Omental fat pad (tissue), 4 donors: ENCODE results near the gene OTOF. TPM values are rescaled to one million over a fixed set of nuclear protein-coding genes. Genes with fewer than 3 reads are reported as not detected.

Experiments used
- ATAC-seq: fragments of 150-250 bp; one replicate; pipeline ENCODE4 v1.9.1; 2016; ENCODE audit warnings: mild to moderate bottlenecking, moderate library complexity; ENCODE audit not compliant: low FRiP score
- DNase-seq: peaks from one replicate; pipeline ENCODE4 v3.0.0-alpha.2; 2019; ENCODE audit warnings: low spot score
- total RNA-seq, 4 donors: library from RNA; depleted of rRNA; stranded (reverse); fragments of >200 nt; gene quantifications; one replicate each; pipeline ENCODE4 v1.1.0, GENCODE V29; 2016
- TF ChIP-seq, protein P1 (sequence below), 3 donors: fragments of 450-650 bp; IDR thresholded peaks; one replicate each; pipeline ENCODE4 v1.5.1; 2016 to 2017; ENCODE audit warnings: antibody characterized with exemption in 3 of 3, mild to moderate bottlenecking in 3 of 3, moderate library complexity in 2 of 3

Gene OTOF
- under 1 TPM in 1 of 4 donors, not detected in 3; 0.06 TPM for total RNA-seq

DNA sequence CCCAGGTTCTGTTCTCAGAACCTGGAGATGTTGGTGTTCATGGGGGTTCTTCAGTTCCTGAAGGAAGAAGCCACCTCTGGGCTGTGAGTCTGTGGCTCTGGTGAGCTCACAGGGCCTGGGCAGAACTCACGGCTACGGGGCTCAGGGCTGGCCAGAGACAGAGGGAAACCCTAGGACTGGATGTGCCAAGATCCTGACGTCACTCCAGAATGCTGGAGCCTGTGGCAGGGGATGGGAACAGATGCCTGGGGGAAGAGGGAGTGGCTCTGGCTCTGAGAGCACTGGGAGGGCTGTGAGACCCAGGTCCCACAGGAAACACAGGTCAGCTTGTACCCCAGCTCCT is at the start of gene OTOF:
Gene OTOF, minus strand, starts transcription at position 214 of the 343 bp plus-strand sequence.
- ATAC-seq: no peak
- TF ChIP-seq, protein P1, sequence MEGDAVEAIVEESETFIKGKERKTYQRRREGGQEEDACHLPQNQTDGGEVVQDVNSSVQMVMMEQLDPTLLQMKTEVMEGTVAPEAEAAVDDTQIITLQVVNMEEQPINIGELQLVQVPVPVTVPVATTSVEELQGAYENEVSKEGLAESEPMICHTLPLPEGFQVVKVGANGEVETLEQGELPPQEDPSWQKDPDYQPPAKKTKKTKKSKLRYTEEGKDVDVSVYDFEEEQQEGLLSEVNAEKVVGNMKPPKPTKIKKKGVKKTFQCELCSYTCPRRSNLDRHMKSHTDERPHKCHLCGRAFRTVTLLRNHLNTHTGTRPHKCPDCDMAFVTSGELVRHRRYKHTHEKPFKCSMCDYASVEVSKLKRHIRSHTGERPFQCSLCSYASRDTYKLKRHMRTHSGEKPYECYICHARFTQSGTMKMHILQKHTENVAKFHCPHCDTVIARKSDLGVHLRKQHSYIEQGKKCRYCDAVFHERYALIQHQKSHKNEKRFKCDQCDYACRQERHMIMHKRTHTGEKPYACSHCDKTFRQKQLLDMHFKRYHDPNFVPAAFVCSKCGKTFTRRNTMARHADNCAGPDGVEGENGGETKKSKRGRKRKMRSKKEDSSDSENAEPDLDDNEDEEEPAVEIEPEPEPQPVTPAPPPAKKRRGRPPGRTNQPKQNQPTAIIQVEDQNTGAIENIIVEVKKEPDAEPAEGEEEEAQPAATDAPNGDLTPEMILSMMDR (IDR thresholded peaks at IDR 0.05): no peak

DNA sequence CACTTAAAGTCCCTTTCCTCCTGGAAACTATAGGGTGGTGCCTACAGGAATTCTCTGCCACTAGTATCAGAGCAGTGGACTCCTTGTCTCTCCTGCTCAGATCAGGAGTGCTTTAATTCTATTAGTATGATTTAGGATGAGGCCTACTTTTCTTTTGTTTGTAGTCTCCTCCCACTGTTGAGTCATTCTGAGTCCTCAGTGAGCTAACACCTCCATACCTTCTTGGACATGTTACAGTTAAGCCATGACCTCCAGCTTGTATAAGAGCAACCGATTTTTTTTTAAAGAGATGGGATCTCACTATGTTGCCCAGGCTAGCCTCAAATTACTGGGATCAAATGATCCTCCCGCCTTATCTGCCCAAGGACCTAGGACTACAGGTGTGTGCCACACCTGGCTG is 48.7 kb upstream of the OTOF start:
- TF ChIP-seq, protein P1 (IDR thresholded peaks at IDR 0.05): no peak
- ATAC-seq (no peak), DNase-seq (no peak)

More for the DNA sequence above, at the start of gene OTOF:
- no peak for DNase-seq

DNA sequence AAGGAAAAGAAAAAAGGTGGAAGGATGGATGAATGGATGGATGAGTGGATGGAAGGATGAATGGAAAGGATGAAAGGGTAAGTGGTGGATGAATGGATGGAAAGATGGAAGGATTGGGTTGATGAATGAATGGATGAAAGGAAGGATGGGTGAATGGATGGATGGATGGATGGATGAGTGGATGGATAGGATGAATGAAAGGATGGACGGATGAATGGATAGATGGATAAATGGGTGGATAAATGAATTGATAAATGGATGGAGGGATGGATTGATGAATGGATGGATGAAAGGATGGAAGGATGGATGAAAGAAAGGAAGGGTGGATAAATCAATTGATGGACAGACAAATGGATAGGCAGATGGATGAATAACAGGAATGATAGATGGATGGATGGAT is 48.2 kb upstream of the OTOF start:
- TF ChIP-seq, protein P1 (IDR thresholded peaks at IDR 0.05): no peak
- no peak for DNase-seq
- ATAC-seq: no peak

DNA sequence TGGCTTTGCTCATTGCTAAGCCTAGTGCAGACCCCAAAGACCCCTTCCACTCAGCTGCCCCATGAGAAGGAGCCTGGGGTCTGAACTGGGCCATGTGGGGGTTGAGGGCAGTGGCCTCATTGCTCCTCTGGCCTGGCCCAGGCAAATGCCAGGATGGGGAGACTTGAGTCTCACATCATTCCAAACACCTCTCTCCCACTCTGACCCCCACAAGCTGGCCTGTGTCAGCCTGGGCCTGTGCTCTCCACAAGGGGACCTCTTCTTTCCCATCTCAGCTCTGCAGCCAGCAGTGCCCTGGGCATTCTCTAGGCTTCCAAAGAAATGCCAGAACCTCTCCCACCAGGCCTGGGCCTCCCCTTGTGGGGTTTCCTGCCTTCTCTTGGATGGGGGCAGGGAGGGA is 45.8 kb upstream of the OTOF start:
- no peak for ATAC-seq
- DNase-seq: no peak
- TF ChIP-seq, protein P1 (IDR thresholded peaks at IDR 0.05): no peak

DNA sequence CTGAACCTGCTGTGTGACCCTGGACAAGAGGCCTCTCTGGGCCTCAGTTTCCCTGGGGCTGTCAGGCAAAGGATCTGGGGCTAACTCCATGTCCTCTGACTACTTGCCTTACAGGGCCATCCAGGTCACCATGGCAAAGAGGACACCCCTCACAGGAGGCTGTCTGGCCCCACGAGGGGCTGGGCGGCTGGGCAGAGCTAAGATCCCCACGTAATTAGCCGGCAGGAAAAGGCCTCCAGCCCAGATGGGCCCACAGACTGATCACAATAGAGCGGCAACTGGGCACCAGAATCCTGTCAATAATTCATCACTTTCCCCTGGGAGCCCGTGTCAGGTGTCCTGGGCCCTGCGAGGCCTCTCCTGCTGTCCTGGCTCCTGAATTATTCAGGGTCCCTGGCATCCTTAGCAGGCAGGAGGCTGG is 44.8 kb upstream of the OTOF start:
- DNase-seq (no peak), ATAC-seq (no peak)
- TF ChIP-seq, protein P1 (IDR thresholded peaks at IDR 0.05): no peak

DNA sequence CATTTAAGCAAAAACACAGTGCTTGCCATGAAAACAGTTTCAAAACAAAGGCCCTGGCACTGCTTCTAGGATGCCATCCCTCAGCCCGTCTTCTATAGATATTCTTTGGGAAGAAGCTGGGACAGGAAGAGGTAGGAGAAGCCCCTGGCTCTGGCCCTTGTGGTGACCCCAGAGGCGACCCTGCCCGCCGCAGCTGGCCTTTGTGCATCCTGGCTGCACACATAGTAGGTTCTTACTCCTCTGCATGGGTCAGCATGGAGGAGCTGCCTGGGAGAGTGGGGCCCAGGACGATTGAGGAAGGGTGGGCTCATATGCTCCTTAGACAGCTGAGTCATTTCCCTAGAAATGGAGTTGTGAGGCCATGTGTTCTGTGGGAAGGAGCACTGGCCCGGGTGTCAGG is 44.4 kb upstream of the OTOF start:
- no peak for ATAC-seq
- DNase-seq: no peak
- TF ChIP-seq, protein P1 (IDR thresholded peaks at IDR 0.05): no peak

GRCh38 chr2:26521913-26522180 is 43.9 kb upstream of the OTOF start:
- ATAC-seq (no peak), DNase-seq (no peak)
- TF ChIP-seq, protein P1 (IDR thresholded peaks at IDR 0.05): no peak
